ENCODE data around the gene CCDC157. TPM values are rescaled to one million over a fixed set of nuclear protein-coding genes. Genes with fewer than 3 reads are reported as not detected.

Gene CCDC157
- total RNA-seq, 1 experiment from 2014 or later = 1.1 TPM

DNA sequence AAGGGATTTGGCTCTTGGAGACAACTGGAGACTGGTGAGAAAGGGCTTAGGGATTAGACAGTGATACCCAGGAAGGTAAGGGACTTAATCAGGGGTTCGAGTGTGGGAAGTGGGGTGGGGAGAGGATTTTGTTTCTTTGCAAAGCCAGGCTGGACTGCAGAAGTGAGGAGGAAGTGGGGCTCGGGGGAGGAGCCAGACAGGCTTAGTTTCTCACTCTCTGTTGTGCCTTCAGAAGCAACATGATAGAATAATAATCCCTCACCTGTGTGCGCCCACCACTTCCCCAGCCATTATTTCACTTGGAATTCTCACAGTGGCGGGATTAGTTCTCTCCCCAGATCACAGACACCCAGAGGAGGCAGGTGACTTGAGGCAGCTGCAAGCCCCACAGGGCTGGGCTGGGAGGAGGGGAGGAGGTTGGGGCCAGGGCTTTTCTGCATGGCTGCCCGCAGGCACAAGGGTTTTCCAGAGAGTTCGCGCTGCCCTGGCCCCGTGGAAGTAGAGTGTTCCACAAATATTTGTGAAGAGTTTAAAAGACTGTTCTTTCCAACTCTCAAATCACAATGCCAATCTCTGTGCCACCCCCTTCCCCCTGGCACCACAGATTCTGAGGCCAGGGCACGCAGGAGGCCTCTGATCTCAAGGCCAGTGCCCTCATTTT lies 36.0 kb downstream of the CCDC157 start:
- intact Hi-C loops (cut with micrococcal nuclease) = no loop called here
- no peak overlapping the region for H3K27ac Mint-ChIP-seq (ENCODE audit: low read depth, unreplicated experiment)
- H3K4me3 Mint-ChIP-seq (ENCODE audit: unreplicated experiment) = no peak overlapping the region
- no peak for DNase-seq (ENCODE audit: unreplicated experiment)
- TF ChIP-seq, protein P1, sequence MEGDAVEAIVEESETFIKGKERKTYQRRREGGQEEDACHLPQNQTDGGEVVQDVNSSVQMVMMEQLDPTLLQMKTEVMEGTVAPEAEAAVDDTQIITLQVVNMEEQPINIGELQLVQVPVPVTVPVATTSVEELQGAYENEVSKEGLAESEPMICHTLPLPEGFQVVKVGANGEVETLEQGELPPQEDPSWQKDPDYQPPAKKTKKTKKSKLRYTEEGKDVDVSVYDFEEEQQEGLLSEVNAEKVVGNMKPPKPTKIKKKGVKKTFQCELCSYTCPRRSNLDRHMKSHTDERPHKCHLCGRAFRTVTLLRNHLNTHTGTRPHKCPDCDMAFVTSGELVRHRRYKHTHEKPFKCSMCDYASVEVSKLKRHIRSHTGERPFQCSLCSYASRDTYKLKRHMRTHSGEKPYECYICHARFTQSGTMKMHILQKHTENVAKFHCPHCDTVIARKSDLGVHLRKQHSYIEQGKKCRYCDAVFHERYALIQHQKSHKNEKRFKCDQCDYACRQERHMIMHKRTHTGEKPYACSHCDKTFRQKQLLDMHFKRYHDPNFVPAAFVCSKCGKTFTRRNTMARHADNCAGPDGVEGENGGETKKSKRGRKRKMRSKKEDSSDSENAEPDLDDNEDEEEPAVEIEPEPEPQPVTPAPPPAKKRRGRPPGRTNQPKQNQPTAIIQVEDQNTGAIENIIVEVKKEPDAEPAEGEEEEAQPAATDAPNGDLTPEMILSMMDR (IDR thresholded peaks at IDR 0.05; ENCODE audit: unreplicated experiment) = no peak
- no TSS peak for BruUV-seq (replicated peaks)
- ChIA-PET POLR2A (interaction anchor here (0.6 to 16.9 kb wide), 3 partner anchors 19 to 955 kb away, joined by 4 to 532 read pairs (median 13); partner anchors contain the start of gene MTFP1), CTCF (interaction anchor here (0.9 to 6.3 kb wide), 11 partner anchors 12 to 363 kb away, joined by 3 to 83 read pairs (median 13); partner anchors contain the start of genes CASTOR1 and MTFP1)
- H3K4me1 Mint-ChIP-seq (ENCODE audit: insufficient read depth, unreplicated experiment) = peaks cover 1% of the 10 kb centered on the region
- no peaks in the 10 kb centered on the region for H3K9me3 Mint-ChIP-seq (ENCODE audit: unreplicated experiment)
- no peaks in the 10 kb centered on the region for H3K27me3 Mint-ChIP-seq (ENCODE audit: insufficient read depth, unreplicated experiment)
- H3K36me3 Mint-ChIP-seq (ENCODE audit: insufficient read depth, unreplicated experiment) = no peaks in the 10 kb centered on the region

DNA sequence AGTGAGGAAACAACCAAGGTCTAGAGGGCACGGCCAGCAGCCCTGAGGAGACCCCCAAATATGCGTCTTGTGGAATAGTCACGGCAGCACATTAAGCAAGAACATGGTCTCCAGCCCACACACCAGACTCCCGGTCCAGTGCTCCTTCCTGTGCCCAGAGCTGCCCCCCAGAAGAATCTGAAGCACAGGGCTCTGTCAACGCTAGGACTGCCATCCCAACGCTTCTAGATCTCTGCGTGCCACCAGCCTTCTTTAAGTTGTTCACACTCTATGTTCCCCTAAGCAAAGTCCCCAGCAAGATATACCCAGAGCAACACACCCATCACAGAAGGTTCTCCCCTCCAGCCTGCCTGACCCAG lies 36.5 kb downstream of the CCDC157 start:
- BruUV-seq (replicated peaks) = no TSS peak

DNA sequence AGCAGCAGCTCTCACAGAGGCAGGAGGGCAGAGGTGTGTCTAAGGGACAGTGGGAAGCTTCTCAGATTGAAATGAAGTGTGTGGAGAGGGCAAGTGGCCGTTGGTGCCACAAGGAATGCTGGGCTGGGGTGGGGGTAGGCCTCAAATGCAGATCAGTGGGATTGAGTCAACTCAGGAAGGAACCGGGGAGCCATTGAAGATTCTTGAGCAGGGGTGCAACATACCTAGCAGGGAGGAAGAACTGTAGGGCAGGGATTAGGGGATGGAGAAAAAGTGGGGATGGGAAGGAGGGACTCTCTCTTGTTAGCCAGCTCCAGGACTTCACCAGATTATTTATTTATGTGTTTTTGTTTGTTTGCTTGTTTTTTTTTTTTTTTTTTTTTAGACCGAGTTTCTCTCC lies 37.1 kb downstream of the CCDC157 start:
- no peak for DNase-seq (ENCODE audit: unreplicated experiment)
- Mint-ChIP-seq H3K4me1 (ENCODE audit: insufficient read depth, unreplicated experiment) (peaks cover 12% of the 10 kb centered on the region), H3K36me3 (ENCODE audit: insufficient read depth, unreplicated experiment) (no peaks in the 10 kb centered on the region), H3K27me3 (ENCODE audit: insufficient read depth, unreplicated experiment) (no peaks in the 10 kb centered on the region), H3K27ac (ENCODE audit: low read depth, unreplicated experiment) (peak overlapping the region; percentile 57), H3K9me3 (ENCODE audit: unreplicated experiment) (no peaks in the 10 kb centered on the region), H3K4me3 (ENCODE audit: unreplicated experiment) (no peak overlapping the region)
- intact Hi-C loops (cut with micrococcal nuclease) = no loop called here
- ChIA-PET CTCF (interaction anchor here (0.6 to 1.4 kb wide), 7 partner anchors 17 to 92 kb away, joined by 3 to 8 read pairs (median 3); partner anchors contain the start of gene MTFP1), POLR2A (interaction anchor here (16.9 kb wide), 1 partner anchor 30 kb away, joined by 532 read pairs; the partner anchor contains the start of gene MTFP1)
- TF ChIP-seq, protein P1 (IDR thresholded peaks at IDR 0.05; ENCODE audit: unreplicated experiment) = no peak
- BruUV-seq (replicated peaks) = no TSS peak

More for the DNA sequence above, 36.5 kb downstream of the CCDC157 start:
- POLR2A ChIA-PET = interaction anchor here (16.9 kb wide), 1 partner anchor 30 kb away, joined by 532 read pairs; the partner anchor contains the start of gene MTFP1
- H3K9me3 Mint-ChIP-seq (ENCODE audit: unreplicated experiment) = no peaks in the 10 kb centered on the region
- H3K4me3 Mint-ChIP-seq (ENCODE audit: unreplicated experiment) = no peak overlapping the region
- DNase-seq (ENCODE audit: unreplicated experiment) = no peak
- peaks cover 6% of the 10 kb centered on the region for H3K4me1 Mint-ChIP-seq (ENCODE audit: insufficient read depth, unreplicated experiment)
- CTCF ChIA-PET = interaction anchor here (0.6 to 1.3 kb wide), 4 partner anchors 29 to 93 kb away, joined by 3 to 8 read pairs (median 4); partner anchors contain the start of gene MTFP1
- TF ChIP-seq, protein P1 (IDR thresholded peaks at IDR 0.05; ENCODE audit: unreplicated experiment) = no peak
- intact Hi-C loops (cut with micrococcal nuclease) = no loop called here
- no peaks in the 10 kb centered on the region for H3K27me3 Mint-ChIP-seq (ENCODE audit: insufficient read depth, unreplicated experiment)
- no peak overlapping the region for H3K27ac Mint-ChIP-seq (ENCODE audit: low read depth, unreplicated experiment)
- no peaks in the 10 kb centered on the region for H3K36me3 Mint-ChIP-seq (ENCODE audit: insufficient read depth, unreplicated experiment)

DNA sequence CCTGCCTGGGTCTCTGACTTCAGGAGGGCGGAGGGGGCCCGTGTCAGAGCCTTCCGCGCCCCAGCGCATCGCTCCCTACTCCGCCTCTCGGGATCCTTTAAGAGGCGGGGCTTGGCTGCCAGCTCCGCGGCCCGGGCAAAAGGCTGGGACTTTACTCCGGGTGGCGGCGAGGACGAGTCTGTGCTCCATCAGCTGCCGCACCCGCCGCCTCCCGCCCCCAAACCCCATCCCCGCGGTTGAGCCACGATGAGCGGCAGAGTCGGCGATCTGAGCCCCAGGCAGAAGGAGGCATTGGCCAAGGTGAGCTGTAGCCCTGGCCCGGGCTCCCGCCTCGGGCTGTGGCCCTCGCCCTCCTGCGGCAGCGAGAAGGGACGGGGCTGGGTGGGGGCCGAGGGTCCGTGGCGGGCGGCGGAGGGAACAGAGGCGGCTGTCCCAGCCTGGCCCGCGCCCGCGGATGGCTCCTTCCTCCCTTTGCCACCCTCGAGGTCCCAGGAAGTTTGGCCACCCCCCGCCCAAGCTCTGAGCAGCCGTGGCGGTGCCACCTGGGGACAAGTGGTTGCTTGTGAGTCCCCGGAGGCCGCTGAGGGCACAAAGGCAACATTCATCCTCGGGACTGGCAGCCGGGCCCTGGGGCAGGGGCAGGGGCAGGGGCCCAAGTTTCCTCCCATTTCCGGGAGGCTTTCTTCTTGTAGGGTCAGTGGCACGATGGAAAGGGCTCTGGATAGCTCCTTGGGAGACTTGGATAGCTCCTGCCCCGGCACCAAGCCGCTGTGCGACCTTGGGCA lies 40.3 kb downstream of the CCDC157 start, which contains the start of gene SEC14L2:
SEC14L2 (plus strand) TSS at position 148 of the 785 bp plus-strand sequence; CDS start at position 247, 99 bp downstream.
- Mint-ChIP-seq H3K4me3 (ENCODE audit: unreplicated experiment) (peak within 1 kb of the TSS; percentile 85), H3K4me1 (ENCODE audit: insufficient read depth, unreplicated experiment) (peaks cover 29% of the 10 kb centered on the region), H3K36me3 (ENCODE audit: insufficient read depth, unreplicated experiment) (peaks cover 17% of the 10 kb centered on the region), H3K9me3 (ENCODE audit: unreplicated experiment) (no peaks in the 10 kb centered on the region), H3K27ac (ENCODE audit: low read depth, unreplicated experiment) (peak within 1 kb of the TSS; percentile 81), H3K27me3 (ENCODE audit: insufficient read depth, unreplicated experiment) (no peaks in the 10 kb centered on the region)
- intact Hi-C loops (cut with micrococcal nuclease) = loop anchor here (1.0 kb wide), 1 partner anchor 29 kb away; no protein-coding TSS in a partner anchor
- ChIA-PET POLR2A (interaction anchor here (0.6 to 16.9 kb wide), 15 partner anchors 9 to 638 kb away, joined by 3 to 532 read pairs (median 4); partner anchors contain the start of genes CASTOR1, CCDC157, MTFP1 and PES1), CTCF (interaction anchor here (0.6 to 3.0 kb wide), 14 partner anchors 8 to 340 kb away, joined by 3 to 26 read pairs (median 4); partner anchors contain the start of genes MTFP1 and RNF215)
- TSS peak; percentile 68 for BruUV-seq (replicated peaks)
- peak; percentile 72 for DNase-seq (ENCODE audit: unreplicated experiment)
- TF ChIP-seq, protein P1 (IDR thresholded peaks at IDR 0.05; ENCODE audit: unreplicated experiment) = no peak
